Amygdala (tissue), 56 donors: ENCODE data around the gene UBASH3B.
A peak's percentile ranks its signal among the peaks of the same experiment; 100 is the strongest.

Experiments used
- DNase-seq, 56 donors: peaks; one replicate each; lab custom pipeline; 2025; lab: John Stamatoyannopoulos, UW

The UBASH3B gene

GRCh38 chr11:122776546-122776945 is 121.0 kb downstream of the UBASH3B start:
- no peak for DNase-seq

DNA sequence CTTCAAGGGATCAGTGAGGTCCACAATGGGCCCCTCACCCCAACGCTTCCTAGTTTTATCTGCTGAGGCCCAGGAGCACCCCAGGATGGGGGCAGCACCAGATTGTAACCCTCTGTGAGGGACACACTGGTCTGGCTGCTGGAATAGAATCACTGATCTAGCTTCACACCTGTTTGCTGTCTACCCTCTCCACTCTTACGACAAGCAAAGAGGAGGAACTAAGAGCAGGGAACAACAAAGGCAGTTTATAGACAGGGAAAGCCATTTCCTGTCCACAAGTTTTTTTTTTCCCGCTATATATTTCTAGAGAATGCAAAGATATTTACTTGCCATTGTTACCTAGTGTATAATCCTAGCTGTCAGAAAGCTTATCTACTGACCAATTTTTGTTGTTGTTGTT is 121.8 kb downstream of the UBASH3B start:
- no peak for DNase-seq

GRCh38 chr11:122778148-122778547 is 122.6 kb downstream of the UBASH3B start:
- no peak for DNase-seq

- DNase-seq, result no peak
Observed at GRCh38 chr11:122779047-122779629, 123.6 kb downstream of the UBASH3B start.

DNA sequence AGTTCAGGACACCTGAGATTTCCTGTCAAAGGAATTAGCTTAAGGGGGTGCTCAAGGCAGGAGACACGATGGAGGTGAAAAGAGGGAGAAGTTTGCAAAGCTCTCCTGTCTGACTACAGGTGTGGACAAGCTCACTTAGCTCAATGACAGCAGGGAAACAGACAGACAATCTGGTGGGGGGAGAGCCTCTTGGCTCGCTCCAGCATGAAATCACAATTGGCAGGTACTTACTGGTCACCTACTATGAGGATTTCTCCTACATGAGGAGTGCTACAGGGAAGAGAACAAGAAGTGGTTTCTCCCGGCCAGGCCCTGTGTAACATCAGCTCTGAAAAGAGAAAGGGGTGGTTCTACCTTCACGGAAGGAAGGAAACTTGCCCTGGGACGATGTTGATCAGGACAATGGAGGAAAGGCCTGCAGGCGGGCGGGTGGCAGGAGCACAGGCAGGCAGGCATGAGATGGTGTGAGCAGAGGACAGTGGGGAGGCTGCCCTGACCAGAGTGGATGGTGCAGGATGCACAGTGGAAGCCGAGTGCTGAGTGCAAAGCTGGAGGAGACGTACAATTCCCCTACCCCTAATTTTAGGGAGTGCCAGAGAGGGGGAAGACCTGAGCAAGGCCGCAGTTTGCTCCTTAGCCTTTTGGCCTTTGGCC is 124.9 kb downstream of the UBASH3B start:
- no peak for DNase-seq

- peak; percentile 7 to 92 (median 66) for DNase-seq
Observed at GRCh38 chr11:122781378-122782195, 126.1 kb downstream of the UBASH3B start.

DNA sequence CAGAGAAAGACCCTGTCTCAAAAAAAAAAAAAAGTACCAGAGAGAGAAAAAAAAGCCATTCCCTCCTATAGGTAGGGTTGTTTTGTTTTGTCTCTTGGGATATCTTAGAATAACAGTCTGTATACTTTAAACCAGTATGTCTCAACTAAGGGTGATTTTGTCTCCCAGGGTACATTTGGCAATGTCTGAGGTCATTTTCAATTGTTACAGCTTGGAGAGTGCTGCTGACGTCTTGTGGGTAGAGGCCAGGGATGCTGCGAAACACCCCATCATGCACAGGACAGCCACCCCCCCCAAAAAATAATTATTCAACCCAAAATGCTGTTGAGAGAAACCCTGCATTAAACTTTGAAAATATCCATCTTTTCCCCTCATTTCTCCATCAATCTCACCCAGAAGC is 126.7 kb downstream of the UBASH3B start:
- no peak for DNase-seq

- no peak for DNase-seq
Observed at GRCh38 chr11:122784325-122784955, 128.9 kb downstream of the UBASH3B start.

DNA sequence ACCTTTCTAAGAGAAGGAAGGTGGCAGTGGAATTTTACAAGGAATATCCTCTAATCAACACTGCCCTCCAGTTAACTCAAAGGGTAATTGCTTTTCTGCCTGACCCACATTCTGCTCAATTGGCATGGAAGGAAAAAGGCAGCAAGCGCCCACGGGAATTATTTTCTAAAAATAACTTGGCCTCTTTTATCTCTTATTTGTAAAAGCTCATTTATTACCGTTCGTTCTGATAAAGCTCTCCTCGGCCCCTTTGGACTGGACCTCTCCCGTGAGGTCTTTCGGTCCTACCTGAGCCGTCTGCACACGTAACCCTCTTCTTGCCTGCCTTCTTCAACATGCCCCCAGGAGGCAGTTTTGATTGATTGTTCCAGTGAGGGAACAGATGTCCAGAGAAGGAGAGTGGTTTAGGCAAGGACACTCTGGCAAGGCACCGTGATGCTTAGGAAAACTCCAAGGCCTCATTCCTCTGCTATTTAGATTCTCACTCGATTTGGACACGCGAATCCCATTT is 129.6 kb downstream of the UBASH3B start:
- DNase-seq, result no peak

GRCh38 chr11:122786896-122787295 is 131.4 kb downstream of the UBASH3B start:
- no peak for DNase-seq

GRCh38 chr11:122788781-122789535 is 133.4 kb downstream of the UBASH3B start:
- no peak for DNase-seq

DNA sequence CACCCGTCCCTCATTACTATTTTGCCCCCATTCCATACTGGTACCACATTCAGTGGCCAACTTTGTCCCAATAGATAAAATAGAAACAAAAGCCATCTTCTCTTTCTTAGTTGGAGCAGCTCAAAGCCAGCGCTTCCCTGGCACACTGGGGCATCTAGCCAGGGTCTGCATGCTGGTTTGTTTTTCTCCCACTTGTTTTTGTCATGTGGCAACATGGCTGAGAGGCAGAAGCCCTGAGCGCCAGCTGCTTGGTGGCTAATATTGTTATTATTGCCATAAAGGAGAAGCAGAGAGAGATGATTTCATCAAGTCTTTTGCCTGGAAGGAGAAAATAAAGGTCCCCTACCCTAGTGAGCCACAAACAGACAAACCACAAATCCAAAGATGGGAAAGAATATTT is 134.4 kb downstream of the UBASH3B start:
- DNase-seq, result peak in 1 of 56 donors; percentile 7

GRCh38 chr11:122791411-122791810 is 135.9 kb downstream of the UBASH3B start:
- DNase-seq, result no peak

DNA sequence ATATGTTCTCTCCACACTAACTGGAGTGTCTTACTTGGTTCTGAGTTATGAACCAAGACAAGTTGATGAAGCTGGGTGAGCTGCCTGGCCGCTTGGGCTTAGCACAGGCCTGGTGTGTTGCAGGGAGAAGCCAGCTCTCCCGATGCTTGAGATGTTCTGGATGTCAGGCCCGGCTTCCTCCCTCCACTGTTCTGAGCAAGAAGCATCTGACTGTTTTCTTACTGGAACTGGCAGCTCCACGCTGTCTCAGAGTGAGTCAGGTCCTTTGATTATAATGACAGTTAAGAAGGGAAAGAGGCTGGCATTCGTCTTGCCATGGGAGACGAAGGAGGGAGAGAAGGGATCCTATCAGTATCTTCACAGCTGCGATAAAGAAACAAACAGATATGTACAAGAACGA is 136.3 kb downstream of the UBASH3B start:
- DNase-seq, result peak in 6 of 56 donors; percentile 5 to 29 (median 17)

DNA sequence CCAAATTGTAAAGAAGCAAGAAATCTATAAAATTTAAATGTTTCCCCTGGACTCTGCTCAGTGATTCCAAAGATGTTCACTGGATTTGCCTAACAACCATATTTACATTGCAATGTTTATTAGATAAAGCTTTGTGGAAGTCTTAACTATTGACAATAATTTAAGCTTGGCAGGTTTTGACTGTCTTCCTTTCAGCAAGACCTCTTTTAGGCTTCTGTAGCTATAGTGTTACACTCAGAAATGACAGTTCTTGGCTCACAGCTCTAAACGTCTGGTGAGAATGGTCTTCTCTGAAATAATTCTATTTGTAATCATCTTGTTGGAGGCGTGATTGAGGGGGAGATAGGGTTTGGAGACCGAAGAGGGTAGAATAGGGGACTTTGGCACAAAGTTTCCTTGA is 138.0 kb downstream of the UBASH3B start:
- no peak for DNase-seq

DNA sequence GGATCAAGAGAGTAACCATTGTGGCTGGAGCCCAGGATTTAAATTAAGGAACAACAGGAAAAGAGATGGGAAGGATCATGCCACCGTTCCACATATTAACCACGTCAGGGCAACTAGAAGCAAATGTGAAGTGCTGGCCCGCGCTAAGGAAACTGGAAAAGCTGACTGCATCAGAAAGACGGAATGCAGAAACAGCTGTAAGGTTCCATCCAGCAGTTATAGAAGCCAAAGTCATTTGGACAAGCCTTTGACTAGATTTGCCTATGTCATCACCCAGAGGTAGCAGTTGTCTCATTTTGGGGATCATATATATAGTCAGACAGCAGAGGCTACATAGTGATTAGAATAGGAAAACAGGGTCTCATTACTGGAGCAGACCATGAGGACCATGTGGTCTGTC is 139.8 kb downstream of the UBASH3B start:
- DNase-seq, result no peak

GRCh38 chr11:122796128-122796717 is 140.7 kb downstream of the UBASH3B start:
- DNase-seq, result no peak

GRCh38 chr11:122797651-122798050 is 142.1 kb downstream of the UBASH3B start:
- no peak for DNase-seq

DNA sequence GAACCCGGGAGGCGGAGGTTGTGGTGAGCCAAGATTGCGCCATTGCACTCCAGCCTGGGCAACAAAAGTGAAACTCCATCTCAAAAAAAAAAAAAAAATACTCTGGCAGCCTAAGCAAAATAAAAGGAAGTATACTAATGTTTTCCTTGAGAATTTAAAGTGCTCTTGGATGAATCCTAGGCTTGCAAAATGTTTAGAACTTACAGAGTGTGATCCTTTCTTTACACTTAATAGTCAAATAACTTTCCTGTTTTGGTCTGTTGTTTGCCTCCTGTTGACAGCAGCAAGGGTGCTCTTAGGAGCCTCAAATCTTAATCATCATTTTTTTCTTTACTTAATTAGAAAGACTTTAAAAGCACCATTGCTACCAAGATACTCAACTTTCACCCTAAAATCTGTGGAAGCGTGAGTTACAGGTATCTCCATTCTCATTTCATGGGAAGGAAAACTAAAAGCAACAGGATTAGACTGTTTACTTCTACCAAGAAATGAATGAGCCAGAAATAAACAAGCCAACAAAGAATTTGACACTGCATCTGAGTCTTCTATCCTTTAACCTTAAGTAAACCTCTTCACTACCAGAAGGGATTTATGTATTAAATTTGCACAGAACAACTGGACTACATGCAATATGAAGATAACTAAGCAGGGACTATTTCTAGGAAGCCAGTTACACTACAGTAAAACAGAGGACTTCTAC is 144.0 kb downstream of the UBASH3B start:
- DNase-seq, result no peak
